Liver (tissue), 9 donors: Measurements from ENCODE around the gene ODC1. TPM values are rescaled to one million over a fixed set of nuclear protein-coding genes. Genes with fewer than 3 reads are reported as not detected.

Source experiments
- DNase-seq: peaks from one replicate; pipeline ENCODE4 v3.0.0-alpha.2; 2017; ENCODE audit warnings: low spot score
- H3K27ac ChIP-seq, 2 donors: one replicate each; pipeline ENCODE4 v1.7.0; 2013; ENCODE audit warnings: inconsistent platforms in 2 of 2, low read length in 2 of 2, control low read depth in 1 of 2, low read depth in 1 of 2, mild to moderate bottlenecking in 1 of 2
- H3K27me3 ChIP-seq, 4 donors: one replicate each; pipeline versions ENCODE4 v1.6.1 to v1.7.0; 2013; ENCODE audit warnings: low read length in 3 of 4, inconsistent platforms in 1 of 4, mild to moderate bottlenecking in 1 of 4, moderate library complexity in 1 of 4; ENCODE audit not compliant: control insufficient read depth in 4 of 4, insufficient read depth in 4 of 4
- H3K36me3 ChIP-seq, 4 donors: one replicate each; pipeline versions ENCODE4 v1.6.1 to v1.7.0; 2013; ENCODE audit warnings: low read length in 3 of 4, mild to moderate bottlenecking in 3 of 4, low read depth in 1 of 4, moderate library complexity in 1 of 4; ENCODE audit not compliant: control insufficient read depth in 4 of 4, insufficient read depth in 3 of 4
- H3K4me1 ChIP-seq, 4 donors: one replicate each; pipeline versions ENCODE4 v1.6.1 to v1.7.0; 2013; ENCODE audit warnings: low read length in 3 of 4, mild to moderate bottlenecking in 3 of 4, moderate library complexity in 1 of 4; ENCODE audit not compliant: control insufficient read depth in 4 of 4, insufficient read depth in 4 of 4
- H3K4me3 ChIP-seq, 3 donors: one replicate each; pipeline versions ENCODE4 v1.6.1 to v1.7.0; 2013; ENCODE audit warnings: low read length in 3 of 3, control low read depth in 1 of 3, low read depth in 1 of 3, mild to moderate bottlenecking in 1 of 3
- H3K9ac ChIP-seq, 2 donors: one replicate each; pipeline ENCODE4 v1.7.0; 2013; ENCODE audit warnings: low read length in 2 of 2, mild to moderate bottlenecking in 2 of 2, moderate library complexity in 2 of 2, control low read depth in 1 of 2, low read depth in 1 of 2
- H3K9me3 ChIP-seq, 4 donors: one replicate each; pipeline versions ENCODE4 v1.6.1 to v1.7.0; 2013; ENCODE audit warnings: low read length in 3 of 4; ENCODE audit not compliant: control insufficient read depth in 4 of 4
- EGR1 ChIP-seq, 2 donors: IDR thresholded peaks; 2 replicates each; pipeline ENCODE4 v1.6.1; 2016 to 2018; ENCODE audit warnings: antibody characterized with exemption in 2 of 2, low read depth in 2 of 2
- FOXA1 ChIP-seq: IDR thresholded peaks from 2 replicates; pipeline ENCODE4 v1.6.1; 2016; ENCODE audit warnings: antibody characterized with exemption
- GABPA ChIP-seq, 2 donors: IDR thresholded peaks in 1 of 2; conservative IDR thresholded peaks in 1 of 2; 2 replicates each; pipeline ENCODE4 v1.6.1; 2016; ENCODE audit warnings: antibody characterized with exemption in 2 of 2, mild to moderate bottlenecking in 1 of 2, moderate library complexity in 1 of 2
- HNF4A ChIP-seq, 2 donors: conservative IDR thresholded peaks; 2 replicates each; pipeline ENCODE4 v1.6.1; 2016; ENCODE audit warnings: antibody characterized with exemption in 2 of 2, mild to moderate bottlenecking in 2 of 2
- HNF4G ChIP-seq: IDR thresholded peaks from 2 replicates; pipeline ENCODE4 v1.6.1; 2016; ENCODE audit warnings: antibody characterized with exemption
- JUND ChIP-seq, 2 donors: IDR thresholded peaks; 2 replicates each; pipeline ENCODE4 v1.6.1; 2016; ENCODE audit warnings: antibody characterized with exemption in 2 of 2
- NR2F2 ChIP-seq: IDR thresholded peaks from 2 replicates; pipeline ENCODE4 v1.6.1; 2016; ENCODE audit warnings: antibody characterized with exemption
- RAD21 ChIP-seq, 2 donors: IDR thresholded peaks; 2 replicates each; pipeline ENCODE4 v1.6.1; 2016; ENCODE audit warnings: antibody characterized with exemption in 2 of 2, mild to moderate bottlenecking in 2 of 2
- RXRA ChIP-seq, 2 donors: IDR thresholded peaks; 2 replicates each; pipeline ENCODE4 v1.6.1; 2017 to 2018; ENCODE audit warnings: antibody characterized with exemption in 2 of 2, mild to moderate bottlenecking in 1 of 2
- SP1 ChIP-seq: IDR thresholded peaks from 2 replicates; pipeline ENCODE4 v1.6.1; 2018; ENCODE audit warnings: antibody characterized with exemption, mild to moderate bottlenecking
- TAF1 ChIP-seq: conservative IDR thresholded peaks from 2 replicates; pipeline ENCODE4 v1.6.1; 2016; ENCODE audit warnings: antibody characterized with exemption, mild to moderate bottlenecking
- YY1 ChIP-seq: IDR thresholded peaks from 2 replicates; pipeline ENCODE4 v1.6.1; 2016; ENCODE audit warnings: antibody characterized with exemption, mild to moderate bottlenecking
- WGBS: extraction: QIAGEN DNeasy Blood & Tissue Kit; methylation state at CpG from one replicate; pipeline ENCODE4 v1.1.7; 2013; 5-methylcytosine and 5-hydroxymethylcytosine counted together
- polyA plus RNA-seq, 2 donors: library from polyadenylated mRNA; stranded (reverse) in 1 of 2; unstranded in 1 of 2; fragments of 200-250 nt in 1 of 2; fragments of >200 nt in 1 of 2; fragmentation: Nextera tagmentation in 1 of 2; extraction: Ambion mirVana in 1 of 2; gene quantifications; one replicate each; pipeline versions ENCODE4 v1.2.1 to v1.2.3, GENCODE V29; 2013 to 2015
- total RNA-seq, 2 donors: library from RNA; depleted of rRNA; stranded (reverse); fragments of >200 nt; gene quantifications; one replicate each; pipeline ENCODE4 v1.2.3, GENCODE V29; 2014
- TF ChIP-seq, protein P1 (sequence below): IDR thresholded peaks from 2 replicates; pipeline ENCODE4 v1.6.1; 2016; ENCODE audit warnings: antibody characterized with exemption, mild to moderate bottlenecking
- TF ChIP-seq, protein P2 (sequence below): IDR thresholded peaks from 2 replicates; pipeline ENCODE4 v1.6.1; 2016; ENCODE audit warnings: antibody characterized with exemption
- TF ChIP-seq, protein P3 (sequence below): fragments of 150-350 bp; IDR thresholded peaks from 2 replicates; pipeline ENCODE4 v1.5.1; 2017; ENCODE audit warnings: improper control_type of control experiment, low read depth, low read length; ENCODE audit not compliant: missing input control
- TF ChIP-seq, protein P4 (sequence below): IDR thresholded peaks from 2 replicates; pipeline ENCODE4 v1.6.1; 2016; ENCODE audit warnings: antibody characterized with exemption
- TF ChIP-seq, protein P5 (sequence below): IDR thresholded peaks from 2 replicates; pipeline ENCODE4 v1.6.1; 2016; ENCODE audit warnings: antibody characterized with exemption
- donor health status: healthy.
- donor health status: healthy.
- donor health status: healthy.
- donor health status: healthy.
- donor health status: healthy.

Gene ODC1
- total and polyA plus RNA-seq, 4 donors = 8.3 to 75.8 (median 48.1) TPM

DNA sequence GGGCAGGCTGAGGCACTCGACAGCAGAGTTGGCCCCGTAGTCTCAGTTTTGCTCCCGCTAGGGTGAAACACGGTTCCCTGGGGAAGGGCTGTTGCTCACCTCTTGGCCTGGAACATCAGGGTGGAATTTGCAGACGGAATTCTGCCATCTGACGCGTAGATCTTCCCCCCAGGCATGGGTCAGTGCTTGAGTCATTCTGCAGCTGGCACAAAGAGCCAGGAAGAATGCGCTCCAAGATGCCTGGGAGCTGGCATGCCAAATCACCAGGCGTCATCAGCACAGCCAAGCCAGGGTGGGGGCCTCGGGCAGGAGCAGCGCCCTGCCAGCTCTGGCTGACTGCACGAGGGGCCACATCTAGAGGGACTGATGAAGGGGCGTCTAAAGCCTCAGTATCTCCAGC, 42.7 kb downstream of the ODC1 start (continued):
- TF ChIP-seq, protein P1, sequence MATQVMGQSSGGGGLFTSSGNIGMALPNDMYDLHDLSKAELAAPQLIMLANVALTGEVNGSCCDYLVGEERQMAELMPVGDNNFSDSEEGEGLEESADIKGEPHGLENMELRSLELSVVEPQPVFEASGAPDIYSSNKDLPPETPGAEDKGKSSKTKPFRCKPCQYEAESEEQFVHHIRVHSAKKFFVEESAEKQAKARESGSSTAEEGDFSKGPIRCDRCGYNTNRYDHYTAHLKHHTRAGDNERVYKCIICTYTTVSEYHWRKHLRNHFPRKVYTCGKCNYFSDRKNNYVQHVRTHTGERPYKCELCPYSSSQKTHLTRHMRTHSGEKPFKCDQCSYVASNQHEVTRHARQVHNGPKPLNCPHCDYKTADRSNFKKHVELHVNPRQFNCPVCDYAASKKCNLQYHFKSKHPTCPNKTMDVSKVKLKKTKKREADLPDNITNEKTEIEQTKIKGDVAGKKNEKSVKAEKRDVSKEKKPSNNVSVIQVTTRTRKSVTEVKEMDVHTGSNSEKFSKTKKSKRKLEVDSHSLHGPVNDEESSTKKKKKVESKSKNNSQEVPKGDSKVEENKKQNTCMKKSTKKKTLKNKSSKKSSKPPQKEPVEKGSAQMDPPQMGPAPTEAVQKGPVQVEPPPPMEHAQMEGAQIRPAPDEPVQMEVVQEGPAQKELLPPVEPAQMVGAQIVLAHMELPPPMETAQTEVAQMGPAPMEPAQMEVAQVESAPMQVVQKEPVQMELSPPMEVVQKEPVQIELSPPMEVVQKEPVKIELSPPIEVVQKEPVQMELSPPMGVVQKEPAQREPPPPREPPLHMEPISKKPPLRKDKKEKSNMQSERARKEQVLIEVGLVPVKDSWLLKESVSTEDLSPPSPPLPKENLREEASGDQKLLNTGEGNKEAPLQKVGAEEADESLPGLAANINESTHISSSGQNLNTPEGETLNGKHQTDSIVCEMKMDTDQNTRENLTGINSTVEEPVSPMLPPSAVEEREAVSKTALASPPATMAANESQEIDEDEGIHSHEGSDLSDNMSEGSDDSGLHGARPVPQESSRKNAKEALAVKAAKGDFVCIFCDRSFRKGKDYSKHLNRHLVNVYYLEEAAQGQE = no peak
- TF ChIP-seq HNF4G (no peak), NR2F2 (no peak), YY1 (no peak)

DNA sequence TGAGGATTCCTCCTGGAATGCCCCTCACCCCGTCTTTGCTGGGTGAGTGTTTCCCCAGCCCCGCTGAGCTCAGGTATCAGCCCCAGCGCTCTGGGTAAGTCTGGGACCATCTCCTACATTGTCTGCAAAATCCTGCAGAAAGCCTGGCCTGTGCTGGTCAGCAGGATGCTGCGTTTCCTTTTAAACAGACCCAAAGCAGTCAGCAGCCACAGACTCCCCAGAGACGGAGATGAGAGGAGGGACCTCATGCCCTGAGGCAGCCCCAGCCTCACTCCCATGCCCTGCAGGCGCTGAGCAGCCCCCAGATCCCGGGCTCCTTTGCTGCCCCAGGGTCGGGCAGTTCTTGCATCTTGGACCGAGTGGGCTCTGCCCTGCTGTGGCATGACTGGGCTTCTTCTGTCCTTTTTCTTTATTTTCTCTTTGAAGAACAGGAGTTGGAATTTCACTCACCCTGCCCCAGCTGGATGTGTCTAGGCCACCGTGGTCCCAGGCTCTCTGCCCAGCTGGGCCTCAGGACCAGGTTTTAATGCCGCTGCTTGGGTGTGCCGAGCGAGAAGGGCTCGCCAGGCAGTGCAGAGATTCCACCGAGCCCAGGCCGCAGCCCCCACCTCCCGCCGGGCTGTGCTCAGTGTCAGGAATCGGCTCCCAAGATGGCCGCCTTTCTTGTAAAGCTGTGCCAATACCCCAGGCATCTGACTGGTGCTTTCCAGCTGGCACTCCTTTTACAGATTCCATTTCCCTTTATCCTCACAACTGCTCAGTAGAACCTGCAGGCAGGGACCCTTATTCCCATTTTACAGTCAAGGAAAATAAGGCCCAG, 43.6 kb downstream of the ODC1 start:
- TF ChIP-seq HNF4A (conservative IDR thresholded peaks at IDR 0.05) (no peak), RAD21 (IDR thresholded peaks at IDR 0.05) (no peak), HNF4G (no peak), RXRA (IDR thresholded peaks at IDR 0.05) (no peak), FOXA1 (no peak), YY1 (no peak), EGR1 (IDR thresholded peaks at IDR 0.05; ENCODE audit: low read depth in 2 of 2) (no peak)
- no peak for DNase-seq
- Histone ChIP-seq H3K27ac (peak overlapping the region; percentile 14 to 92), H3K27me3 (no peaks in the 10 kb centered on the region), H3K9ac (no peak overlapping the region), H3K4me1 (peaks cover 40 to 93% (median 83%) of the 10 kb centered on the region in 4 donors), H3K36me3 (no peaks in the 10 kb centered on the region), H3K4me3 (no peak overlapping the region), H3K9me3 (no peaks in the 10 kb centered on the region)
- 93% methylated on average over 20 of the region's 20 CpGs for WGBS

DNA sequence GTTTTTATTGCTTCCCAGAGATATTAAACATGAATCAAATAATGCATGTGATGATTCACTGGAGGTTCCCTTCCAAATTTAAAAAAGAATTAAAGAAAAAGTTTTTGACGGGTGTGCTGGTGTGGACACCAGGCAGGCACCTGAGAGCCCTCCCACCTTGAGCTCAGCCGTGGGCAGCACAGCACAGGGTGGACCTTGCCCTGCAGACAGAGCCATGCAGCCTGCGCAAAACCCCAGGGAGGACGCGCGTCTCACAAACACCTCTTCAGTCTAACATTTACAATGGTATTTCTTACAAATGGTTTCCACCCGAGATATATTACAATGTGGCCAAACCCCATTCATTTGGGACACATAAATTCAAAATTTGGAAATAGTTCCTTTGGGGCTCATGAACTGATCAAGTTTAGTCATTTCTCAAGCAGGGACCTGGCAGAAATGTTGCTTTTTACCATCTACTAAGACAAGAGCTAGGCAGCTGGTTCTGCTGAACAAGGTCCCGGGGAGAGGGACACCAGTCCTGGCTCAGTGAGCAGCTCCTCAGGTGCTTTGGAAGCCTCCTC, 45.4 kb downstream of the ODC1 start:
- DNase-seq = no peak
- Histone ChIP-seq H3K4me3 (no peak overlapping the region), H3K9me3 (no peaks in the 10 kb centered on the region), H3K9ac (peak overlapping the region in 1 of 2 donors; percentile 75), H3K36me3 (peaks cover 0 to 1% (median 0%) of the 10 kb centered on the region in 4 donors), H3K27me3 (no peaks in the 10 kb centered on the region), H3K27ac (peak overlapping the region; percentile 24 to 43), H3K4me1 (peaks cover 32 to 81% (median 66%) of the 10 kb centered on the region in 4 donors)
- 45% methylated on average over 8 of the region's 8 CpGs for WGBS
- TF ChIP-seq, protein P2, sequence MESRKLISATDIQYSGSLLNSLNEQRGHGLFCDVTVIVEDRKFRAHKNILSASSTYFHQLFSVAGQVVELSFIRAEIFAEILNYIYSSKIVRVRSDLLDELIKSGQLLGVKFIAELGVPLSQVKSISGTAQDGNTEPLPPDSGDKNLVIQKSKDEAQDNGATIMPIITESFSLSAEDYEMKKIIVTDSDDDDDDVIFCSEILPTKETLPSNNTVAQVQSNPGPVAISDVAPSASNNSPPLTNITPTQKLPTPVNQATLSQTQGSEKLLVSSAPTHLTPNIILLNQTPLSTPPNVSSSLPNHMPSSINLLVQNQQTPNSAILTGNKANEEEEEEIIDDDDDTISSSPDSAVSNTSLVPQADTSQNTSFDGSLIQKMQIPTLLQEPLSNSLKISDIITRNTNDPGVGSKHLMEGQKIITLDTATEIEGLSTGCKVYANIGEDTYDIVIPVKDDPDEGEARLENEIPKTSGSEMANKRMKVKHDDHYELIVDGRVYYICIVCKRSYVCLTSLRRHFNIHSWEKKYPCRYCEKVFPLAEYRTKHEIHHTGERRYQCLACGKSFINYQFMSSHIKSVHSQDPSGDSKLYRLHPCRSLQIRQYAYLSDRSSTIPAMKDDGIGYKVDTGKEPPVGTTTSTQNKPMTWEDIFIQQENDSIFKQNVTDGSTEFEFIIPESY = no peak
- TF ChIP-seq, protein P3, sequence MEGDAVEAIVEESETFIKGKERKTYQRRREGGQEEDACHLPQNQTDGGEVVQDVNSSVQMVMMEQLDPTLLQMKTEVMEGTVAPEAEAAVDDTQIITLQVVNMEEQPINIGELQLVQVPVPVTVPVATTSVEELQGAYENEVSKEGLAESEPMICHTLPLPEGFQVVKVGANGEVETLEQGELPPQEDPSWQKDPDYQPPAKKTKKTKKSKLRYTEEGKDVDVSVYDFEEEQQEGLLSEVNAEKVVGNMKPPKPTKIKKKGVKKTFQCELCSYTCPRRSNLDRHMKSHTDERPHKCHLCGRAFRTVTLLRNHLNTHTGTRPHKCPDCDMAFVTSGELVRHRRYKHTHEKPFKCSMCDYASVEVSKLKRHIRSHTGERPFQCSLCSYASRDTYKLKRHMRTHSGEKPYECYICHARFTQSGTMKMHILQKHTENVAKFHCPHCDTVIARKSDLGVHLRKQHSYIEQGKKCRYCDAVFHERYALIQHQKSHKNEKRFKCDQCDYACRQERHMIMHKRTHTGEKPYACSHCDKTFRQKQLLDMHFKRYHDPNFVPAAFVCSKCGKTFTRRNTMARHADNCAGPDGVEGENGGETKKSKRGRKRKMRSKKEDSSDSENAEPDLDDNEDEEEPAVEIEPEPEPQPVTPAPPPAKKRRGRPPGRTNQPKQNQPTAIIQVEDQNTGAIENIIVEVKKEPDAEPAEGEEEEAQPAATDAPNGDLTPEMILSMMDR = no peak
- TF ChIP-seq JUND (IDR thresholded peaks at IDR 0.05) = no peak
- no peak for TF ChIP-seq EGR1 (IDR thresholded peaks at IDR 0.05; ENCODE audit: low read depth in 2 of 2)
- peak; percentile 69 for TF ChIP-seq SP1
- peak; percentile 86 to 89 for TF ChIP-seq HNF4A (conservative IDR thresholded peaks at IDR 0.05)
- TF ChIP-seq HNF4G = peak; percentile 77
- TF ChIP-seq FOXA1 = no peak
- TF ChIP-seq, protein P1 = peak; percentile 24
- no peak for TF ChIP-seq TAF1
- no peak for TF ChIP-seq YY1
- no peak for TF ChIP-seq GABPA (IDR thresholded peaks at IDR 0.05 in 1 of 2, conservative IDR thresholded peaks at IDR 0.05 in 1 of 2)
- peak; percentile 47 to 48 for TF ChIP-seq RXRA (IDR thresholded peaks at IDR 0.05)
- TF ChIP-seq, protein P4, sequence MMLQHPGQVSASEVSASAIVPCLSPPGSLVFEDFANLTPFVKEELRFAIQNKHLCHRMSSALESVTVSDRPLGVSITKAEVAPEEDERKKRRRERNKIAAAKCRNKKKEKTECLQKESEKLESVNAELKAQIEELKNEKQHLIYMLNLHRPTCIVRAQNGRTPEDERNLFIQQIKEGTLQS = no peak
- TF ChIP-seq, protein P5, sequence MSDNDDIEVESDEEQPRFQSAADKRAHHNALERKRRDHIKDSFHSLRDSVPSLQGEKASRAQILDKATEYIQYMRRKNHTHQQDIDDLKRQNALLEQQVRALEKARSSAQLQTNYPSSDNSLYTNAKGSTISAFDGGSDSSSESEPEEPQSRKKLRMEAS = no peak
